HG03066 (cell line): ENCODE measurements around the gene WHAMM.
"Not testable (repeated sequence)": the region's sequence is repeated elsewhere in the genome, so short reads cannot be mapped to it uniquely, and the experiment has no call there.

ENCODE experiments used
- ATAC-seq: cut with Tn5 transposase; IDR thresholded peaks from one replicate; pipeline ENCODE4 v1.9.1; 2021; ENCODE audit warnings: low read depth; ENCODE audit not compliant: unreplicated experiment

WHAMM gene

DNA sequence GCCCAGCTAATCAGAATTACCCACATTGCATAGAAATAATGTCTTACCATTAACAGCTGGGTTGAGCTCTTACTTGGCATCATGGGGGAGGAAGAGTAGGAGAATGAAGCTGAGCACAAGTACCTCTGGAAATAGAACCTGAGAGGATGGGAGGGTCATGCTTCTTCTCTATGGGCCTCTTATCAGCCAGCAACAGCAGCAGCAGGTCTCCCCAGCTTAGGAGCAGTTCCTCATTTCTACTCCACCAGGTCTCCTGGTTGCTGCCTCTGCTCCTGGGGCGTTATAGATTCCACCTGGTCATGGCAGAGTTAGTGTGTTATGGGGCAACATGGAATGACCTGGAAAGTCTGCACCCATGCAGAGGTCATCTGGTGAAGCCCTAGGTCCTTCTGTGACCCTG lies 6.9 kb upstream of the WHAMM start:
- no peak for ATAC-seq

DNA sequence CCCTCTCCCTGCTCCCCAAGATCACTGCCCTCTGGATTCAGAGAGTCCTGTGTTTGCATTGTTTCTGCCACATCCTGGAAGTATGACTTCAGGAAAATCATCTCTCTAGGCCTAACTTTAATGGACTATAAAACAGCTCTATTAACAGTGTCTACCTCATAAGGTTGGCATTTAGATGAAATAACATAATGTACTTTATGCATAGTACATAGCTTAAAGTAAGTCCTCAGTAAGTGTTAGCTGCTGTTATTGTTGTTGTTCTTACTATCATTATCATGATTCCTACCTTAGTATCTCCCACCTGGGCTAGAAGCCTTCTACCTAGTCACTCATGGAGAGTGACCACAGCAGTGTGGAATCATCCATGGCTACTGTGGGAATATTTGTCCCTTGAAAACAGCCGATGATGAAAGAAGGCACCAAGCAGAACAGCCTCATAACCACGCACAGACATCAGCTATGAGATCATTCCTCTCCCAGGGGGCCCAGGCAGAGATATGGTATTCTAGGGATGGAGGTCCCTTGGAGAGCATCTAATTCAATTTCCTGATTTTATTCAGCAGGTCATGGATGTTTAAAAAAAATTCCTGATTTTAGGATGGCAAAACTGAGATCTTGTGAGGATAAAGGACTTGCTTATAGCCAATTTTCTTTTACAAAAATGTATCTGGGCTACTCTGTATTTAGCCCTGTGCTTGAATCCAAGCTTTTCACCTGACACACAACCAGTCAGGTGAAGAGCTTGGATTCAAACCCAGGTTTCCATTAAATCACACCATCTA lies 5.4 kb upstream of the WHAMM start:
- ATAC-seq = no peak

DNA sequence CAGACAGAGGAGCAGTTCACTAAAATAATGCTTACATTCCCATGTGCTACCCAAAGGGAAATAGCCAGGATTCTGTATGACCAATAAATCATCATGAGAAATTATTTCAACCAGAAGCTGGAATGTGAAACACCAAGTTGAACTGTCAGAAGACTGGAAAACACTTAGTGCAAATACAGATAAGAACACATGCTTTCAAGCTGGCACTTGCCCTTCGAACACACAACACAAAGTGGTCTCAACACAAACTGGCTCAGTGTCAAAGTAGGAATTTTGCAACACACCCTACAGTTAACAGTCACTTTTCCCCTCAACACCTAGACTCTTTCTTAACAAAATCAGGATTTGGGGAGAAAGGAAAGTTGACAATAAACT lies 4.9 kb upstream of the WHAMM start:
- ATAC-seq = no peak

DNA sequence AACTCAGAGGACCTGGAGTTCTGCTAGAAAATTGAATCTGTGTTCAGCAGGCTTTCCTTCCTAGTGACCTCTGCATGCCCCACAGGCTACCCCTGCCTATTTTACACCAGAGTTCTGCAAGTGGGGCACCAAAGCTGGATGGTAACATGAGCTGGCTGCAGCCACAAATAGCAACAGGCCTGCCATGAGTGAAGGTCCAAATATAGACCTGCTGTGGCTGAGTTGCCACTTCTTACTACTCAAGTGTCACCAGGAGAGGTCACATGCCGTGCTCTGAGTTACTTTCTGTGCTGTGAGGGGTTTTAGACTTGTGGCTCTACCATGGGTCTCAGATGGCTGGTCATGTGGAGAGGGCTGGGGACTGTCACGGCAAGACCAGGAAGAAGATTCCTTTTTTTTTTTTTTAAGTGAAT lies 3.4 kb upstream of the WHAMM start, which contains the start of gene FSD2:
Gene FSD2 (minus strand): TSS at position 76 of the 413 bp plus-strand sequence. CDS start 18,679 bp downstream, outside the sequence.
- peak; percentile 67 for ATAC-seq

DNA sequence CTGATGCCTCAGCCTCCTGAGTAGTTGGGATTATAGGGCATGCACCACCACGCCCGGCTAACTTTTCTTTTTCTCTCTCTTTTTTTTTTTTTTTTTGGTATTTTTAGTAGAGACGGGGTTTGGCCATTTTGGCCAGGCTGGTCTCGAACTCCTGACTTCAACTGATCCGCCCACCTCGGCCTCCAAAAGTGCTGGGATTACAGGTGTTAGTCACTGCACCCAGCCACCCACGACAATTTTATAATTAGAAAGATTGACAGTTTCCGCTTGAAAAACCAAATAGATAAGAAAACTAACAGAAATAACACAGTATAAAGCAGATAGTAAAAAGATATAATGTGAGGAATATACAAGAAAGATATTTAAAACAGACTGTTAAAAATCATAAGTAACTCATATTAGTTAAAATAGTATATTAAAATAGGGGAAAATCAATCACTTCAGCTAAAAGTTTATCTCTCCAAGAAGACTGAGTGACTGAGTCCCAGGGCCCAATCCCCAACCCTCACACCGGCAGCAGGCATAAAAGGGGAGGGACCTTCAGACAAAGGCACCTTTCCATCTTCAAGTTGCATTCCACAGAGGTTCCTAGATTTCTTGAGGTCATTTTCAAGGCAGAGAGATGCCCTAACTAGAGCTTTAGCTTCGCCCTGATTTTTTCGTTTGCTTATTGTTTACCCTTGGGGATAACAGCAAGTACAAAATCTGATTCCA lies 1.4 kb upstream of the WHAMM start:
- no peak for ATAC-seq

DNA sequence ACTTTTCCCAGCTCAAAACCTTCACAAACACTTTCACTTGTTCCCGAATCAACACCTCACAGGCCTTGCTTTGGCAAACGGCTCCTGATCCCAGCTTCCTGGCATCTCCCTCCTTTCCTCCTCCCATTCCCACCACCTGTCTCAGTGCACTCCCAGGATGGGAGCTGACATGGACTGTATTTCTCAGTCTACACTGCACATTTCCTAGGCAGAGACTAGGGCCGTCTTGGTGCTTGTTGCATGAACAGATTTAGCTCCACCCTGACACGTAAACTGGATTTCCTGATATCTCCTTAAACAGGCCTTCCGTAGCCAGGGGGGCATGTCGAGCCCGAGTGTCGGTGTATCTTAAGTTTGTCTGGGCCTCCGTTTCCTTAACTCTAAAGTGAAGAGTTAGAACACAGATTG lies 790 bp upstream of the WHAMM start:
- ATAC-seq = no peak

DNA sequence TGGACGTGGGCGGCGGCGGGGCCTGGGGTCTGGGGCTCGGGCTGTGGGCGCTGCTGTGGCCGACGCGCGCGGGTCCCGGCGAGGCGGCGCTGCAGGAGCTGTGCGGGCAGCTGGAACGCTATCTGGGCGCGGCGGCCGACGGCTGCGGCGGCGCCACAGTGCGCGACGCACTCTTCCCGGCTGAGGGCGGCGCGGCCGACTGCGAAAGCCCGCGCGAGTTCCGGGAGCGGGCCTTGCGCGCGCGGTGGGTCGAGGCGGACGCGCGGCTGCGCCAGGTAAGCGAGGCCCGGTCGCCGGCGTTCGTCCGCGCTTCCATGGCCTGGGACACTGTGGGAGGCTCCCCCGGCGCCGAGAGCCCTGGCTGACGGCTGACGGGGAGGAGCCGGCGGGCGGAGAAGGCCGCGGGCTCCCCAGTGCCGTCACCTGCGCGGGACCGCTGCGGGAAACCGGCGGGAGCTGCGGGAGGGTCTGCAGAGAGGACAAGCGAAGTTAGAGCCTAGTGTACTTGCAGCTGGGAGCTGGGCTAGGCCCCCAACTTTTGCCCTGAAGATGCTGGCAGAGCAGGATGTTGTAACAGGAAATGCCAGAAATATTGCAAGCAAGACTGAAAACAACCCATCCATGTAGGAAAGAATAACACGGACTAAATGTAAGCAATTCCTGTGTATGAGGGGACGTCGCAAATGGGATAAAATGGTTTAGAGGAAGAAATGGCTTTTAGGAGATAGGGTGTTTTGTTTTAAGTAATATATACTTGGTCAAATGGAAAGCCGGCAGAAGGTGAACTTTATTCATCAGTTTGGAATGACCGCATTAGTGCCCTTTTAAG lies 847 bp downstream of the WHAMM start:
- ATAC-seq = peak; percentile 7

DNA sequence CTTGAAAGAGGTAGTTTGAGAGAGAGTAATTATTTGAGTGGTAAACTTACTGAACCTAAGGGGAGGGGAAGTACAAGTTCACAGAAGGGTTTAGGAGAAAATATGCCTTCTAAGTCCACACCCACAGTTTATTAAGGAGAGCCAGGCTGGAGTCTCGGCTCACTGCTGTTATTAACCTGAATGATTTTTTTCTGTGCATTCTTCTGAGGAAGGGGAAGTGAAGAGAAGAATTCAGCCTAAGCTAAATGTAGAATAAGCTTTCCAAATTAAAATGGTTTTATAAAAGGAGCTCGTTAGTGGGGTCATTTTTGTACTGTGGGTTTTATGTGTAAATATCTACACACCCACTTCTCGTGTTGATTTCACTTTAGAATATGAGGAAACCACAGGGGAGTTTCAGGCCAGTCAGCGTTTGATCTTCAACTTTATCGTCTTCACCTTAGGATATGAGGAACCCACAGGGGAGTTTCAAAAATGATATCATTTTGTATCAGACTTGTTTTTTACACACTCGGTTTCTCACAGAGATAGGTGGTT lies 1.5 kb downstream of the WHAMM start:
- no peak for ATAC-seq

DNA sequence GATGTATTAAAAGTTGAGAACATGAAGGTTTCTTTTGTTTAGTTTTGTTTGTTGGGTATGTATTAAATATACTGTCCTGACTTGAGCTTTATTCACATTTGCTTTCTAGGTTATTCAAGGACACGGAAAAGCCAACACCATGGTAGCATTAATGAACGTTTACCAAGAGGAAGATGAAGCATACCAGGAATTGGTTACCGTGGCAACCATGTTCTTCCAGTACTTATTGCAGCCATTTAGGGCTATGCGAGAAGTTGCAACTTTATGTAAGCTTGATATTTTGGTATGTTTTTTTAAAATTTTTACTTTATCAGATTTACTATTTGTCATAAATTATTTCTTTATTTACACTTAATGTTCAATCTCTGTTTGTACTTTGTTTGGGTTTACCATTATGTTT lies 3.6 kb downstream of the WHAMM start:
- no peak for ATAC-seq

DNA sequence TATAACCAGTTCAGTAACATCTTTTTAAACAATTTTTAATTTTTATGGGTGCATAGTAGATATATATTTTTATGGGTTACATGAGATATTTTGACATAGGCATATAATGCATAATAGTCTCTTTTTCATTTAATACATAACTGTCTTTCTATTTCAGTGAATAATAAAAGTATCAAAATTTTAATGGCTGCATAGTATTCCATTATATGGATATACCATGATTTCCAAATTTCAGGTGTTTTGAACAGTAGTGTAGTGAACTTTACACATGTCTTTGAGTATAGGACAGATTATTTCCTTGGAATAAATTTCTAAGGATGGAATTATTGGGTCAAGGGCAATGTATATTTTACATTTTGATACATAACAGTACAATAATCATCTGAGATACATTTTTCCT lies 10.7 kb downstream of the WHAMM start:
- ATAC-seq = no peak

DNA sequence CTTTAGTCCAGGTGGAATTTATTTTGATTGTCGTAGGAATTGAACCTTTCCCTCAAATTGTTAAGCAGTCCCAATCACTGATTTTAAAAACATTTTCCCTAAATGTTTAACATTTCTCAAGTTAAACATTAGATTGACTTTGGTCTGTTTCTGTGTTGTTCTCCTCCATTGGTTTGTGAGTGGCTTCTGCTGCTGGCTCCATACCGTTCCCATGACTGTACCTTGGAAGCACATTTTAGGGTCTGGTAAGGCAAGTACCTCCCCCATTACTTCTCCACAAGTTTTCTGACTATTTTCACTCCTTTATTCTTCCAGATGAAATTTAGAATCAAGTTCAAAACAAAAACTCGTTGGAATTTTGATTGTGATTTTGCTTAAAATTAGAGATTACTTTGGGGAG lies 12.0 kb downstream of the WHAMM start:
- not testable (repeated sequence) for ATAC-seq

DNA sequence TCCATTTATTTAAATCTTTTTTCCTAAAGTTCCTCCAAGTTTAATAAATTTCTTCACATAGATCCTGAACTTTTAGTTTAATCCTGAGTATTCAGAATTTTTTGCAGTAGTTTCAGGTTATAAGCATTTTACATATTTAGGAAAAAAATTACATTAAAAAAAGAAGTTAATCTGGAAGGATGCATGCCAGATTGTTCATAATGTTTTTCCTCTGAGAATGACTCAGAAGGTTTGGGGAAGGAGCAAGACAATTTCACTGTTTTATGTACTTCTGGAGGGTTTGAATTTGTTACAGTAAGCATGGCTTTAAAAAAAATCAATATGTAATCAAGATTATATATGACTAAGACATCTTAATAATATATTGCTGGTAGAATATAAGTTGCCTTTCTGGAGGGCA lies 12.4 kb downstream of the WHAMM start:
- not testable (repeated sequence) for ATAC-seq

DNA sequence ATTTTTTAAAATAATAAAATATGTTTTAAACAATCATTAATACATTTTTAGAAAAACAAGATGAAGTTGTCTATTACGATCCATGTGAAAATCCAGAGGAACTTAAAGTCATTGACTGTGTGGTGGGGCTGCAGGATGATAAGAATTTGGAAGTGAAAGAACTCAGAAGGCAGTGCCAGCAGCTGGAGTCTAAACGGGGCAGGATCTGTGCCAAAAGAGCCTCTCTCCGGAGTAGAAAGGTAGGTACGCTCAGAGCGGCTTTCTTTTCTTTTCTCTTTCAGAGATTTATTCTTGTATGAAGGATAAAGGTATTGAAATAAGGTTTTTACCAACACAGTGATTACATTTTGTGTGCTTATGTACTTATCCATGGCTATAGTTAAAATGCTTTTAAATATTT lies 13.6 kb downstream of the WHAMM start:
- no peak for ATAC-seq

DNA sequence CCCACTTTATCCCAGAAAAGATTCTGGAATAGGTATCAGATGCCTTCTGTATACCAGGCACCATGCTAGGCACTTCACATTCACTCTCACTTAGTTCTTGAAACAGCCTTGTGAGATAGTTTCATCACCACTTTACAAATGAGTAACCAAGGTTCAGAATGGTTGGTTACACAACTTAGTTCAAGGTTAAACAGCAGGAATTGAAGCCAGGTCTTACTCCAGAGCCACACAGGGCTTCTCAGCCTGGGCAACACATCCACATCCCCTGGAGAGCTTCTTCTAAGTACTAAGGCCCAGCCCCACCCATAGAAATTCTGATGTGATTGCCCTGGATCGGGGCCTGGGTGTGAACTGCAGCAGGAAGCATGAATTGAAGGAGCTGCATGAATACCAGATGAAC lies 18.6 kb downstream of the WHAMM start:
- ATAC-seq = no peak

DNA sequence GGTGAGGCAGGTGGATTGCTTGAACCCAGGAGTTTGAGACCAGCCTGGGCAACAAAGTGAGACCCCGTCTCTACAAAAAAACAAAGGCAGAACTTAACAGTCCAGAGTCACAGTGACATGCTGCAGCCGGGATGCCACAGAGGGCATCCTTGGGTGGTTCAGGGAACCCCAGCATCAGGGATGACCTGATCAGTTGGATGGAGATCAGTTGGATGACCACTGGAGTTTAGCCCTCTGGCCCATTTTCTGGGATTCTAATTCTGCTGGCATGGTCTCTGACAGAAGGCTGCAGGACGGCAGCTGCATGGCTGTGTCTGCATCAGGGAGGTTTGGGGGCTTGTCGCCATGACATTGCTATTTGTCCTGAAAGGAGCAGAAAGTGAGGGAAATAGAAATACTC lies 19.8 kb downstream of the WHAMM start:
- no peak for ATAC-seq

DNA sequence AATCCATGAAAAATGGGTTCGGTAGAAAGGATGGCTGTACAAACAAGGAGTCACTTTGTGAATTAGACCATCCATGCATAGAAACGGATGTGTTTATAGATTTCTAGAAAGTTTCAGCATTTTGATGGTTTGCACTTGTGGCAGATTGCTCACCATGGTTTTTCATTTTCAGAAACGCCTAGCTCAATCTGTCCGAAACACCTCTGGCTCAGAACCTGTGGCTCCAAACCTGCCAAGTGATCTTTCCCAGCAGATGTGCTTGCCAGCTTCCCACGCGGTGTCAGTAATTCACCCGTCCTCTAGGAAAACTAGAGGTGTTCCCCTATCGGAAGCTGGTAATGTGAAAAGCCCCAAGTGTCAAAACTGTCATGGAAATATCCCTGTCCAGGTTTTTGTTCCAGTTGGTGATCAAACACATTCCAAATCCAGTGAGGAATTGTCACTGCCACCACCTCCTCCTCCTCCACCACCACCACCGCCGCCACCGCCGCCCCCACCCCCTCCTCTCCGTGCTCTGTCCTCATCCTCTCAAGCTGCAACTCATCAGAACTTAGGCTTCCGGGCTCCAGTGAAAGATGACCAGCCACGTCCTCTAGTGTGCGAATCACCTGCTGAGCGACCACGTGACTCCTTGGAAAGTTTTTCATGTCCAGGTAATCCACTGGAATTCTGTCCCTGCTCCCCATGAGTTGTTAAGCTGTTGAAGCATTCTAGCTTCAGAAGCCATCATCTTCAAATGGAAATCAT lies 21.2 kb downstream of the WHAMM start:
- ATAC-seq = no peak

DNA sequence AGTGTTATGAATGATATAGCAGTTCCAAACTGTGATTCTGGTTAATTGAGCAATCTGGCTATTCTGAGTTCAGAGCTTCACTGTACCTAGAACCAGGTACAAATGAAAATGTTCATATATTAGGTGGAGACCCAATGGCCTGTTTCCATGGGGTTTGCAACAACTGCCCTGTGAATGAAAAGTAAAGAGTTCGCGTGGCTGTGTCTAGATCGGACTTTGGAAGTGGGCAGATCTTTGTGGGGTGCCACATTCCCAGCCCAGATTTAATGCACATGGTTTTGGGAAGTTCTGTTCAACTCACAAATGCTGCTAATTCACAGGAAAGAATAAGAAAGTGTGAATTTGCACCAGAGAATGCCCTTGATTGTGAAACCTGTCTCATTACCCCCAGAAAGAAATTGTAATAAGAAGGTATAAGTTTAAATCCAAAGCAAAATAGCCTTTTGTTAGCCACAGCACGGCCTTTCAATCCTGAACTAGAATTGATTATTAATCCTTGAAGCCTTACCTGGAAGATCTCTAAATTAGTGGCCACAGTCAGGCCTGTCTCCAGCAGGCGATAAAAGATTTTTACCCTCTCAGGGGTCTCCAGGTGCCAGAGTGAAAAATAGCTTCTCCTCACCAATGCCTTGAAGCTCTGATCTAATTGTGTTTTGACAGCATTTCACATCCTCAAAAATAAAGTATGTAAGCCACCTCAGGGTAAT lies 22.6 kb downstream of the WHAMM start:
- no peak for ATAC-seq

DNA sequence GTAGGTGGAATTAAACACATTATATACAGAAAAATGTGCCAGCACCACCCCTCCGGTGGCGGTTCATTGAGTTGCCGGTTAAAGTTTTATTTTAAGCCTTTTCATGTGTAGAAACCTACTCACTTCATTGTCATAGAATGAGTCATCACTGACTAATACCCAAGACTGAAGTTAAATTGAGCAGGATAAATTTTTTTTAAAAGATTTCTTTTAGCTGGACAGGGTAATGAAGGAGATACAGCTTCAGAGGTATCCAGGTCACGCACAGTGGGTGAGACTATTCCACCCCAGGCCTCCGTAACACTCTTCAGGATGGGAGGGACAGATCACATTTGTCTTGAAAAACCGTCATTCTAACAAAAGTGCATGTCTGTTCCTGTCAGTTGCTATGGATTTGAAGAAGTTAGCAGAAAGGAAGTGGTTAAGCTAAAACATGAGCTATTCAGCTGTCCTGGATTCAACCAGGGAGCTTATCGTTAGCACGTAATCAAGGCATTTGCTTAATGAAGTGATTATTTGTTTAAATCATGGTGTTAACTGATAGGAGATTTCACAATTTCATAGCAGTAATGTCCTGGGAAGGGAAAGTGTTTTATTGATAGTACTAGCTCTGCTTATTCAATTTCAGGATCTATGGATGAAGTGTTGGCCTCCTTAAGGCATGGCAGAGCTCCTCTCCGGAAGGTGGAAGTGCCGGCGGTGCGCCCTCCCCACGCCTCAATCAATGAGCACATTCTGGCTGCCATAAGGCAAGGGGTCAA lies 23.4 kb downstream of the WHAMM start:
- peak; percentile 83 for ATAC-seq

DNA sequence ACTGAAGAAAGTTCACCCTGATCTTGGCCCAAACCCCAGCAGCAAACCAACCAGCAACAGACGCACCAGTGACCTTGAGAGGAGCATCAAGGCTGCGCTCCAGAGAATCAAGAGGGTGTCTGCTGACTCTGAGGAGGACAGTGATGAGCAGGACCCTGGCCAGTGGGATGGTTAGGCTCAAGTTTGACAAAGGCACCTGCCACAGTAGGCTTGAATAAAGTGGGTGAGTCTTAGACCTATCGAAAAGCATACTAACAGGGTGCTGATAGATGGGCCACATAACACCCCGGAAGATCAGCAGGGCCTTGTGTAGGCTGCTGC lies 23.9 kb downstream of the WHAMM start:
- ATAC-seq = no peak
